KOPT-K1 (cell line): Measurements from ENCODE around the gene ZW10.
"Not testable (repeated sequence)": the region's sequence is repeated elsewhere in the genome, so short reads cannot be mapped to it uniquely, and the experiment has no call there.

Source experiments
- H3K27ac ChIP-seq: fragments of 200-600 bp; sonication (generic); 2 replicates; pipeline ENCODE4 v1.5.1; 2016; ENCODE audit warnings: antibody characterized with exemption, mild to moderate bottlenecking, low read depth, low read length; ENCODE audit not compliant: poor library complexity, severe bottlenecking
- H3K36me3 ChIP-seq: fragments of 200-600 bp; sonication (generic); 2 replicates; pipeline ENCODE4 v1.5.1; 2017; ENCODE audit warnings: antibody characterized with exemption, mild to moderate bottlenecking, low read length, moderate library complexity; ENCODE audit not compliant: insufficient read depth
- H3K9me3 ChIP-seq: fragments of 200-600 bp; sonication (generic); 2 replicates; pipeline ENCODE4 v1.5.1; 2017; ENCODE audit warnings: antibody characterized with exemption, low read length, mild to moderate bottlenecking; ENCODE audit not compliant: insufficient read depth, poor library complexity, severe bottlenecking

ZW10 gene

GRCh38 chr11:113773416-113774173 lies at the start of gene ZW10:
ZW10 (minus strand) TSS chr11:113773692; CDS start chr11:113773666, 26 bp downstream.
- H3K9me3 ChIP-seq: no peaks in the 10 kb centered on the region
- peak within 1 kb of the TSS; percentile 76 for H3K27ac ChIP-seq
- peaks cover 31% of the 10 kb centered on the region for H3K36me3 ChIP-seq

- Histone ChIP-seq H3K27ac (no peak overlapping the region), H3K9me3 (no peaks in the 10 kb centered on the region), H3K36me3 (peaks cover 38% of the 10 kb centered on the region)
Observed at GRCh38 chr11:113818426-113818825, 44.9 kb upstream of the ZW10 start.

GRCh38 chr11:113817626-113818025 lies 44.1 kb upstream of the ZW10 start:
- H3K27ac ChIP-seq: no peak overlapping the region
- H3K9me3 ChIP-seq: no peaks in the 10 kb centered on the region
- peaks cover 41% of the 10 kb centered on the region for H3K36me3 ChIP-seq

- H3K9me3 ChIP-seq: no peaks in the 10 kb centered on the region
- H3K27ac ChIP-seq: no peak overlapping the region
- H3K36me3 ChIP-seq: peaks cover 41% of the 10 kb centered on the region
Observed at GRCh38 chr11:113817162-113817561, 43.7 kb upstream of the ZW10 start.

- Histone ChIP-seq H3K27ac (no peak overlapping the region), H3K36me3 (peaks cover 21% of the 10 kb centered on the region), H3K9me3 (no peaks in the 10 kb centered on the region)
Observed at GRCh38 chr11:113814181-113814580, 40.7 kb upstream of the ZW10 start.

- no peaks in the 10 kb centered on the region for H3K9me3 ChIP-seq
- peaks cover 43% of the 10 kb centered on the region for H3K36me3 ChIP-seq
- no peak overlapping the region for H3K27ac ChIP-seq
Observed at GRCh38 chr11:113808931-113809330, 35.4 kb upstream of the ZW10 start.

GRCh38 chr11:113806406-113806805 lies 32.9 kb upstream of the ZW10 start:
- H3K27ac ChIP-seq: no peak overlapping the region
- no peaks in the 10 kb centered on the region for H3K9me3 ChIP-seq
- H3K36me3 ChIP-seq: peaks cover 53% of the 10 kb centered on the region

- no peaks in the 10 kb centered on the region for H3K9me3 ChIP-seq
- no peak overlapping the region for H3K27ac ChIP-seq
- H3K36me3 ChIP-seq: peaks cover 60% of the 10 kb centered on the region
Observed at GRCh38 chr11:113805640-113806039, 32.1 kb upstream of the ZW10 start.

- peaks cover 48% of the 10 kb centered on the region for H3K36me3 ChIP-seq
- no peaks in the 10 kb centered on the region for H3K9me3 ChIP-seq
- H3K27ac ChIP-seq: no peak overlapping the region
Observed at GRCh38 chr11:113802621-113803020, 29.1 kb upstream of the ZW10 start.

GRCh38 chr11:113796663-113797259 lies 23.3 kb upstream of the ZW10 start:
- H3K9me3 ChIP-seq: no peaks in the 10 kb centered on the region
- H3K36me3 ChIP-seq: peaks cover 13% of the 10 kb centered on the region
- H3K27ac ChIP-seq: no peak overlapping the region

- no peaks in the 10 kb centered on the region for H3K36me3 ChIP-seq
- H3K27ac ChIP-seq: no peak overlapping the region
Observed at GRCh38 chr11:113789675-113790320, 16.3 kb upstream of the ZW10 start.

GRCh38 chr11:113789016-113789415 lies 15.5 kb upstream of the ZW10 start:
- H3K27ac ChIP-seq, H3K9me3 ChIP-seq, H3K36me3 ChIP-seq: not testable (repeated sequence)

More at GRCh38 chr11:113789675-113790320, 16.3 kb upstream of the ZW10 start:
- H3K9me3 ChIP-seq: no peaks in the 10 kb centered on the region

GRCh38 chr11:113782134-113782533 lies 8.6 kb upstream of the ZW10 start:
- H3K27ac ChIP-seq: no peak overlapping the region
- no peaks in the 10 kb centered on the region for H3K36me3 ChIP-seq
- no peaks in the 10 kb centered on the region for H3K9me3 ChIP-seq

- H3K9me3 ChIP-seq: no peaks in the 10 kb centered on the region
- no peak overlapping the region for H3K27ac ChIP-seq
- H3K36me3 ChIP-seq: no peaks in the 10 kb centered on the region
Observed at GRCh38 chr11:113781682-113782081, 8.2 kb upstream of the ZW10 start.

- Histone ChIP-seq H3K36me3 (no peaks in the 10 kb centered on the region), H3K27ac (no peak within 1 kb of the TSS), H3K9me3 (no peaks in the 10 kb centered on the region)
Observed at GRCh38 chr11:113779496-113779895, 6.0 kb upstream of the ZW10 start, which contains the start of gene CLDN25. CLDN25 (plus strand) TSS chr11:113779796; CDS start chr11:113779796, 0 bp downstream.
